GM12878 (cell line): ENCODE results near the gene SLC25A26. TPM values are rescaled to one million over a fixed set of nuclear protein-coding genes. Genes with fewer than 3 reads are reported as not detected.

Experiments
- ATAC-seq: fragments of 200-7000 bp; cut with Tn5 transposase; 3 replicates; pipeline ENCODE4 v1.9.1; 2020; ENCODE audit warnings: mild to moderate bottlenecking, moderate library complexity
- BruUV-seq: library from RNA; stranded (reverse); fragments of 400-500 nt; replicated peaks from 2 replicates; lab custom pipeline; 2021; lab: Mats Ljungman, UMichigan
- CTCF ChIA-PET: fragments of 300-600 bp; sonication (Branson Sonifier 250); formaldehyde crosslinking; extraction: SDS; loops from one replicate; lab custom pipeline; 2021; ENCODE audit warnings: inconsistent platforms; lab: Yijun Ruan, JAX
- POLR2A ChIA-PET: fragments of 350-600 bp; formaldehyde crosslinking; extraction: SDS; loops from one replicate; lab custom pipeline; 2021; ENCODE audit warnings: inconsistent platforms; lab: Charles Lee
- RAD21 ChIA-PET: fragments of 300-600 bp; sonication (Branson Sonifier 250); formaldehyde crosslinking; loops from one replicate; lab custom pipeline; 2023; ENCODE audit warnings: antibody characterized with exemption; ENCODE audit not compliant: unreplicated experiment; lab: Charles Lee
- SMC1A ChIA-PET: fragments of 300-600 bp; sonication (Branson Sonifier 250); formaldehyde crosslinking; loops from one replicate; lab custom pipeline; 2023; ENCODE audit not compliant: unreplicated experiment, uncharacterized antibody; lab: Charles Lee
- DNase-seq: peaks from one replicate; pipeline ENCODE4 v3.0.0-alpha.2; 2011; ENCODE audit warnings: low read depth, low spot score
- FAIRE-seq: peaks from 3 replicates; lab custom pipeline; 2011; peaks lifted over from hg19 to GRCh38; lab: Jason Lieb, UNC
- H2AFZ ChIP-seq: 2 replicates; pipeline ENCODE4 v1.6.0; 2011; ENCODE audit warnings: low read depth, low read length, control low read depth; ENCODE audit not compliant: control insufficient read depth
- H3K27ac ChIP-seq: 2 replicates; pipeline ENCODE4 v1.5.1; 2011; ENCODE audit warnings: control low read depth; ENCODE audit not compliant: control insufficient read depth, insufficient read depth
- H3K27me3 ChIP-seq, 2 experiments: replicated peaks in 1 of 2; 2 replicates each; pipeline versions ENCODE4 v1.6.0 to v1.6.1; 2011; ENCODE audit warnings: low read length in 1 of 2; ENCODE audit not compliant: control insufficient read depth in 2 of 2, insufficient read depth in 2 of 2
- H3K36me3 ChIP-seq, 2 experiments: 2 replicates each; pipeline ENCODE4 v1.5.1; 2011; ENCODE audit warnings: low read length in 1 of 2; ENCODE audit not compliant: control insufficient read depth in 2 of 2, insufficient read depth in 2 of 2
- H3K4me1 ChIP-seq: 2 replicates; pipeline ENCODE4 v1.6.1; 2011; ENCODE audit warnings: mild to moderate bottlenecking, low read length, moderate library complexity, mixed read lengths; ENCODE audit not compliant: control insufficient read depth, insufficient read depth
- H3K4me2 ChIP-seq: 2 replicates; pipeline ENCODE4 v1.6.0; 2011; ENCODE audit warnings: control low read depth; ENCODE audit not compliant: control insufficient read depth, insufficient read depth
- H3K4me3 ChIP-seq: fragments of 200-600 bp; sonication (generic); 2 replicates; pipeline ENCODE4 v1.5.1; 2016
- H3K79me2 ChIP-seq: 2 replicates; pipeline ENCODE4 v1.6.0; 2011; ENCODE audit warnings: low read length; ENCODE audit not compliant: control insufficient read depth, insufficient read depth
- H3K9ac ChIP-seq: 2 replicates; pipeline ENCODE4 v1.8.0; 2011; ENCODE audit warnings: low read length, control low read depth, mixed read lengths; ENCODE audit not compliant: control insufficient read depth, insufficient read depth
- H3K9me3 ChIP-seq: replicated peaks from 3 replicates; pipeline ENCODE4 v1.5.1; 2011; ENCODE audit warnings: mild to moderate bottlenecking, low read length; ENCODE audit not compliant: control insufficient read depth, insufficient read depth
- H4K20me1 ChIP-seq: 2 replicates; pipeline ENCODE4 v1.6.0; 2011; ENCODE audit not compliant: control insufficient read depth, insufficient read depth
- CHD4 ChIP-seq: fragments of 200-600 bp; sonication (generic); IDR thresholded peaks from 2 replicates; pipeline ENCODE4 v1.6.1; 2016; ENCODE audit warnings: mild to moderate bottlenecking
- DPF2 ChIP-seq: fragments of 450-650 bp; IDR thresholded peaks from 2 replicates; pipeline ENCODE4 v1.6.1; 2017; ENCODE audit warnings: mild to moderate bottlenecking
- EZH2 ChIP-seq: IDR thresholded peaks from 2 replicates; pipeline ENCODE4 v1.6.1; 2012; ENCODE audit warnings: low read depth, mild to moderate bottlenecking, control low read depth, inconsistent platforms, low read length, borderline replicate concordance; ENCODE audit not compliant: control insufficient read depth
- GABPA ChIP-seq: IDR thresholded peaks from 2 replicates; pipeline ENCODE4 v1.6.1; 2014; ENCODE audit warnings: antibody characterized with exemption, low read depth, mild to moderate bottlenecking, inconsistent platforms
- RFX5 ChIP-seq: IDR thresholded peaks from 2 replicates; pipeline ENCODE4 v1.6.1; 2011; ENCODE audit warnings: low read depth, low read length, improper control_type of control experiment
- SMAD1 ChIP-seq: fragments of 450-650 bp; IDR thresholded peaks from 2 replicates; pipeline ENCODE4 v1.6.1; 2018; ENCODE audit warnings: mild to moderate bottlenecking, low read depth; ENCODE audit not compliant: partially characterized antibody
- SREBF2 ChIP-seq: IDR thresholded peaks from 2 replicates; pipeline ENCODE4 v1.6.1; 2012; ENCODE audit warnings: mild to moderate bottlenecking, low read length
- WRNIP1 ChIP-seq: IDR thresholded peaks from 2 replicates; pipeline ENCODE4 v1.6.1; 2011; ENCODE audit warnings: low read depth, low read length, improper control_type of control experiment, borderline replicate concordance
- ZZZ3 ChIP-seq: IDR thresholded peaks from 2 replicates; pipeline ENCODE4 v1.6.1; 2011; ENCODE audit warnings: low read depth; ENCODE audit not compliant: control insufficient read depth, insufficient read length
- WGBS: methylation state at CpG from one replicate; pipeline ENCODE4 v1.1.6; 2016; ENCODE audit warnings: low lambda C conversion rate; ENCODE audit not compliant: insufficient replicate concordance, insufficient coverage; ENCODE audit errors: missing lambda C conversion rate; 5-methylcytosine and 5-hydroxymethylcytosine counted together
- in situ Hi-C: fragments of 300-500 bp; cut with MboI; formaldehyde crosslinking; loops from 9 replicates; pipeline ENCODE4 v1.14.3; 2018; ENCODE audit warnings: mixed read lengths
- intact Hi-C: fragments of 100-400 bp; cut with micrococcal nuclease; formaldehyde crosslinking; loops from one replicate; pipeline ENCODE4 v1.14.2; 2022; ENCODE audit not compliant: unreplicated experiment
- polyA plus RNA-seq, 11 experiments: library from polyadenylated mRNA; depleted of rRNA in 4 of 11; unstranded in 6 of 11; stranded (reverse) in 5 of 11; fragments of >200 nt; fragmentation: Nextera tagmentation in 4 of 11; fragmentation: Illumina TruSeq in 1 of 11; extraction: Ambion mirVana in 4 of 11; extraction: Trizol in 1 of 11; gene quantifications; 1 replicate in 1 of 11; 2 replicates in 10 of 11; pipeline versions ENCODE4 v1.2.1 to v1.2.3, GENCODE V29; 2011 to 2016; ENCODE audit warnings: inconsistent platforms in 2 of 11, missing spikeins in 2 of 11, low read depth in 1 of 11
- total RNA-seq, 4 experiments: library from RNA; depleted of rRNA in 3 of 4; stranded (reverse); fragments of >200 nt in 3 of 4; fragmentation: Illumina TruSeq in 1 of 4; extraction: Trizol in 1 of 4; gene quantifications; 2 replicates each; pipeline versions ENCODE4 v1.2.1 to v1.2.3, GENCODE V29; 2013 to 2021

SLC25A26 gene
- total and polyA plus RNA-seq, 10 of the 15 experiments (the other 5 are each of a cell fraction or from before 2014, with no cell fraction given) = 14.6 to 49.7 (median 24.9) TPM

DNA sequence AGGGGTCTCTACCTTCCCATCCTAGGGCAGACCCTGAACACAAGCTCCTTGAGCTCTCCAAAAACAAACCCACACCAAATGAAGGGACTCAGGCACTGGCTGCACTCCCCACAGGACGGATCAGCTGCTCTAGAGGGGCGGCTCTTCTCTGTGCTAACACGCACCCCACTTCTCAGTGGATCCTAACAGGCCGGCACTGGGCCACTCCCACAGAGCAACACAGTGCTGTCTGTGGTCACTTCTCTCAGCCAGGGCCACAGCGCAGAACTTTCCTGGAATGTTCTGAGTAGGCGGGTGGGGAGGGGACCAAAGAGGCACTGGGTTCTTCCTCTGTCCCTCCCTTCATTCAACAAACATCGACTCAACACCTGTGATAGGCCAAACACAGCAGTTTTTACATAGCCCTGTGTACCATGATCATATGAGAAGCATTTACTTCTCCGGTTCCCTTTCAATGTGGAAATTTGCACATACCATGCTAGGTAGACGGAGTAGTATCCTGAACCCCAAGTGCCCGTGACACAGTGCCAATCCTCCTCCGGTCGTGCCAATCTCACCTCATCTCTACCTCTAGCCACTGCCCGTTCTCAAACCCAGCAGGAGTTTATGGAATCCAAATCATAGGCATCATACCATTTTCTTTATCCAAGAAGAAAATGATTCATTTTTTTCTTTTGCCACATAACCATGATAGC lies 181.9 kb downstream of the SLC25A26 start:
- Histone ChIP-seq H2AFZ (no peak overlapping the region), H3K27ac (no peak overlapping the region), H3K4me3 (no peak overlapping the region), H3K9me3 (no peaks in the 10 kb centered on the region), H4K20me1 (no peaks in the 10 kb centered on the region), H3K4me2 (no peak overlapping the region), H3K36me3 (no peaks in the 10 kb centered on the region), H3K79me2 (no peaks in the 10 kb centered on the region), H3K27me3 (no peaks in the 10 kb centered on the region; a peak in 1 of 4 replicates), H3K9ac (no peak overlapping the region), H3K4me1 (no peaks in the 10 kb centered on the region)
- in situ Hi-C loops = no loop called here
- no TSS peak for BruUV-seq
- RAD21 ChIA-PET = no interaction called here
- POLR2A ChIA-PET = no interaction called here
- intact Hi-C loops = no loop called here
- CTCF ChIA-PET = interaction anchor here (1.2 to 10.7 kb wide), 4 partner anchors 25 to 416 kb away, joined by 3 to 149 read pairs (median 6); no protein-coding TSS in a partner anchor
- DNase-seq = no peak
- no peak for FAIRE-seq
- ATAC-seq = no peak
- WGBS = 89% methylated on average over 13 of the region's 13 CpGs
- TF ChIP-seq RFX5 = no peak
- no peak for TF ChIP-seq GABPA
- no peak for TF ChIP-seq CHD4
- TF ChIP-seq SMAD1 = no peak
- TF ChIP-seq WRNIP1 = no peak
- no peak for TF ChIP-seq ZZZ3
- no peak for TF ChIP-seq DPF2
- no peak for TF ChIP-seq SREBF2
- no peak for TF ChIP-seq EZH2
- SMC1A ChIA-PET = interaction anchor here (0.6 to 1.3 kb wide), 3 partner anchors 17 to 415 kb away, joined by 3 to 4 read pairs (median 4); no protein-coding TSS in a partner anchor
